SK-MEL-5 (cell line): ENCODE results near the gene GNL2. TPM values are rescaled to one million over a fixed set of nuclear protein-coding genes. Genes with fewer than 3 reads are reported as not detected.
"Not testable (repeated sequence)": the region's sequence is repeated elsewhere in the genome, so short reads cannot be mapped to it uniquely, and the experiment has no call there.

Experiments
- DNase-seq: peaks from one replicate; pipeline ENCODE4 v3.0.0-alpha.2; 2016; ENCODE audit warnings: low read depth, low spot score
- in situ Hi-C: cut with HindIII; loops from 2 replicates; pipeline ENCODE4 v1.10.0; 2016; ENCODE audit warnings: low sequenced_read_pairs, high pct_unique_total_duplicates, low pct_unique_long_range_greater_than_20kb
- total RNA-seq: library from RNA; depleted of rRNA; stranded (reverse); fragments of >200 nt; shearing (Covaris generic); gene quantifications from 2 replicates; pipeline ENCODE4 v1.2.3, GENCODE V29; 2014

GNL2 gene
- total RNA-seq, 1 experiment from 2014 or later, result 77.8 TPM

DNA sequence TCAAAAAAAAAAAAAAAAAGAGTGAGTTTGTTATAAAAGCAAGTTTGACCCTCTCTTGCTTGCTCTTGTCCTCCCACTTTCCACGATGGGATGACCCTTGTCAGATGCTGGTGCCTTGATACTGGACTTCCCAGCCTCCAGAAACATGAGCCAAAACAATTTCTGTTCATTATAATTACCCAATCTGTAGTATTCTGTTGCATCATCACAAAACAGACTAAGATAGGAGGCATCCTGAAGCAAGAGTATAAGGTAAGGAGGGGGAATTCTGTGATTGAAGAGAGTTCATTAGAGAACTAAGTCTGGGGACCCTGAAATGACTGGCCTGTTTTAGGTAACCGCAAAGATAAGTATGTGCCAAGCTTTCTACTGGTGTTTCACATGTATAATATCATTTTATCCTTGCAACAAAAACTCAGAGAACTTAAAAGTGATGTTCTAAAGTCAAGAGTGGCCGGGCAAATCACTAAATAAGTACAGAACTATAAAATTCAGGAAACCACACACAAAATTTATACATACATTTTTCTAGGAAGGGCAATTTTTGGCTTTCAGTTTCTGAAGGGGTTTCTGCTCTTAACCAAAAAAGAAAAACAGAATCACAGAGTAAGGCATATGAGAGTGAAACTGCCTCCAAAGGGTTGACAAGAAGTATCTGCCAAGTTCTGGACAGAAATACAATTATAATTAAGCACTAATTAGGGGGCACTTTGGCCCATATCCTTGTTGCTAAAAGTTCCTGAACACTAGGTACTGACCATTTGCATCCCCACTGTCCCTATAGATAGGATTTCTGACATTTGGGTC is 25.0 kb downstream of the GNL2 start:
- DNase-seq, result no peak
- in situ Hi-C loops, result no loop called here

DNA sequence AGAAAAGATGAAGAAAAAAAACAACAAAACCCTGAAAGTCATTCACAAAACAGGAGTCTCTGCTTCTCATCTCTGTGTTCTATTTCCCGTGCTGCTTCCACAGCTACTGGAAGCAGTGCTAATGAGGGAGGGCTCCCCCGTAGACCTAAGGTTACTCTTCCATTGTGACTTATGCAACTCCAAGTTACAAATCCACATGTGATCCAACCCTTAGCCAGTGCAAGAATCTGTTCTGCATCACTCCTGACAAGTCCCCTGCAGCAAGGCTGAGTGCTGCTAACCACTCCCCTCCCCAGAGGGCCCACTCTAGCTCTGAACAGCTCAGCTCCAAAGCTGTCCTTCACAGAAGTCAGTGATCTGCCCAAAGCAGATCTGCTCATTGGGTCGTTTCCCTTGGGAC is 28.7 kb downstream of the GNL2 start:
- in situ Hi-C loops, result no loop called here
- no peak for DNase-seq

DNA sequence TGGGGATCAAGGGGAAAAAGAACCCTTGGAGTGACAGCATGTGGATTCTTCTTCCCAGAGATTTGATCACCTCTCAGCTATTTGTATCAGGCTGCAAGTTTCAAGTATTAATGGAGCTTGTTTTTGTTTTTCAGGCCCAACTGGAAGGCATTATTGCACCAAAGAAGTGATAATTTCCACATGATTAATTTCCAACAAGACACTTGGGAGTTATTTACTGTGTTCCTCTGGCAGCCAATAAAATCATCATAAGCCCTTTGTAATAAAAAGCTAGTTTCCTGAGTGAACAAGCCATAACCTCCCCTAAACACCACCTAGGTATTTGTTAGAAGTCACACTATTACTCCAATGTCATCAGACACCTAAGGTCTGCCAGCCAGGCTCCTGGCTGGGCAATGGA is 30.8 kb downstream of the GNL2 start:
- no peak for DNase-seq
- in situ Hi-C loops, result no loop called here

DNA sequence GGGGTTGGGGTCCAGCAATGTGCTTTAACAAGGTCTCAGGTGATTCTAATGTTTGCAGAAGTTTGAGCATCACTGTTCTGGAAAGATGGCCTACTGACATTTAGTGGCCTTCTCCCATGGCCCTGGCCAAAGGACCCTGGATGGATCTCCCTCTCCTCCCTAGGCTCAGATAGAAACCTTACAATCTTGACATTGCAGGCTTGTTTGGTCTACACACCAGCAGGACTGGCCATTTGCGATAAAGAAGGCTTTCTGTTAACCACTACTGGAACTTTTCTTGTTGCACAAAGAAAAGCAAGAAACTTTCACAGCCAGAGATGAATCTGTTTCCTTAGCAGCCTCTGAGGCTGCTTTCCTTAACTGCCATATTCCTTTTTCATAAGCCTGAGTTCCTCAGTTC is 32.8 kb downstream of the GNL2 start:
- in situ Hi-C loops, result no loop called here
- DNase-seq, result no peak

DNA sequence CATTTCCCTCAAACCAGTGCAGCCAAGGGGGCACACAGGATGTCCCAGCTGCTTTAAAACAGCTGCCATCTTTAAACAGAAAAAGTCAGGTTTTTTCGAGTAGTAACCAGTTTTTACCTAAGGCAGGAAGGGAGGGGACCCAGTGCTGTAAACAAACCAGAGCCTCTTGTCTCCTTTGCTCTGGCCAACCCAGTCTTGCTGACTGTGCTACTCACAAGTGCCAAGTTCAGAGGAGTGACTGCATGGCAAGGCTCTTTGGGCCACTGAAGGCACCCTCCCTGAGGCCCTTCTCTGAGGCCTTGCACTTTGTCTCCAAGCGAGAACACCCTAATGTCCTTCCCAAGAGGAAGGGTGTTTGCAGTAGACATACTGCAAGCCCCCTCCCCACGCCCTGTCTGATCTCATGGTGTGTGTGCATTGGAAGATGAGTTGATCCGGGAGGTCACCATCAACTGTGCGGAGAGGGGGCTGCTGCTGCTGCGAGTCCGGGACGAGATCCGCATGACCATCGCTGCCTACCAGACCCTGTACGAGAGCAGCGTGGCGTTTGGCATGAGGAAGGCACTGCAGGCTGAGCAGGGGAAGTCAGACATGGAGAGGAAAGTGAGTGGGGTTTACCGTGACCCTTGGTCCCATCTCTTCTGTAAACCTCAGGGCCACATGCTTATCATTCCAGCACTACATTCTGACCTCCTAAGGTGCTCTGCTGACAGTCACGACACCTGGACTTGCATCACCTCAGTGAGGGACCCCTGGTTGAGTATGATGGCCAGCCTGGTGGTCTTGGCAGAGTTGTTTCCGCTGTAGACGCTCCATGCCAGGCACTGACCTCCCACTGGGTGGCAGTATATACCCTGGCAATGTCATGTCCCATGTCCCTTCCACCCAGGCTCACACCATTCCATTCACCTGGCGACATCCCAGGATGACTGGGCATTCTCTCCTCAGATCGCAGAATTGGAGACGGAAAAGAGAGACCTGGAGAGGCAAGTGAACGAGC is 34.3 kb downstream of the GNL2 start:
- peak; percentile 59 for DNase-seq
- in situ Hi-C loops, result no loop called here

DNA sequence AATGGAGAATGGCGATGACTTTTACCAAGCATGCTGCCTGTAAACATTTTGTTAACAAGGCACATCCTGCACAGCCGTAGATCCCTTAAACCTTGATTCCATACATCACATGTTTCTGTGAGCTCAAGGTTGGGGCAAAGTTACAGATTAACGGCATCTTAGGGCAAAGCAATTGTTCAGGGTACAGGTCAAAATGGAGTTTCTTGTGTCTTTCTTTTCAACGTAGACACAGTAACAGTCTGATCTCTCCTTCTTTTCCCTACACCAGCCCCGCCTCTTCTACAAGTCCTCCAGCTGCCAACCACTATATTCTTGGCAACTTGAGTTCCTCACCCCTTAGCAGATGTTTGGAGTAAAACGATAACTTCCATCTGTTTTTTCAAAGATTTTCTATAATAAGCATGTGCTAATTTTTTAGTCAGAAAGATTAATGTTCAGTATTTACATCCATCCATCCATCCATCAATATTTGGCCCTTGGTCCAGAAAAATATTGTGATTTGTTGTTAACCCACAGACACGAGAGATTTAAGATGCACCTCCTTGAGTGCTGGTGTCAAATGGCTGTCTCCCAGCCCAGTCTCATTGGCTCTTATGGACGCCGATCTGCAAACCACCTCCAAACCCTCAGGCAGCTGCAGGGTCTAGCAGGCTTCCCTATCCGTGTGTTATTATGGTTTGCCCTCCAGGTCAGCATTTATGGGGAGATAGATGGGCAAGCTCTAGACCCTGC is 35.2 kb downstream of the GNL2 start:
- no peak for DNase-seq
- in situ Hi-C loops, result no loop called here

DNA sequence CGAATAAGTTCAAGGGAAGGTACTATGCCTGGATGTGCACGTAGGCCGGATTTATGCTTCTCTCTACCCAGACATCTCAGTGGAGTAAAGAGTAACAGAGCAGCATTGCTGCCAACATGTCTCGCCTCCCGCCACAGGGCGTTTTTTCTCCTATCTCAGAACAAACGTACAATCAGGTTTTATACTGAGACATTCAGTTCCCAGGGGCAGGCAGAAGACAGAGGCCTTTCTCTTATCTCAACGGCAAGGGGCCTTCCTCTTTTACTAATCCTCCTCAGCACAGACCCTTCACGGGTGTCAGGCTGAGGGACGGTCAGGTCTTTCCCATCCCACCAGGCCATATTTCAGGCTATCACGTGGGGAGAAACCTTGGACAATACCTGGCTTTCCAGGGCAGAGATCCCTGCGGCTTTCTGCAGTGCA is 35.8 kb downstream of the GNL2 start:
- DNase-seq, in situ Hi-C loops: not testable (repeated sequence)

DNA sequence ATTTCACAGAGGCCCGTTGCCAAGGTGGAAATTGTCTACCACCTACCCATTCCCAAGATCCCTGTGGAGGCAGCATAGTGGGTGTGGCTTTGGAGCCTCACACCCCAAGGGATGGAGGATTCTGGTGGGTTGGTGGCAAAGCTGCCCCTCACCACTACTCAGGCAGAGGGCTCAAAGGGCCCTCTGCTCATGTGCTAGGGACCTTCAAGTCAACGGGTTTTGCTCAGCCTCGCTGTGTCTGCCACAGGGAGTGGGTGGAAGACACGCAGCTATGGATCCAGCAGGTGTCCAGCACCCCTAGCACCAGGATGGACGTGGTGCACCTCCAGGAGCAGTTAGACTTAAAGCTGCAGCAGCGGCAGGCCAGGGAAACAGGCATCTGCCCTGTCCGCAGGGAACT is 36.7 kb downstream of the GNL2 start:
- no peak for DNase-seq
- in situ Hi-C loops, result no loop called here

DNA sequence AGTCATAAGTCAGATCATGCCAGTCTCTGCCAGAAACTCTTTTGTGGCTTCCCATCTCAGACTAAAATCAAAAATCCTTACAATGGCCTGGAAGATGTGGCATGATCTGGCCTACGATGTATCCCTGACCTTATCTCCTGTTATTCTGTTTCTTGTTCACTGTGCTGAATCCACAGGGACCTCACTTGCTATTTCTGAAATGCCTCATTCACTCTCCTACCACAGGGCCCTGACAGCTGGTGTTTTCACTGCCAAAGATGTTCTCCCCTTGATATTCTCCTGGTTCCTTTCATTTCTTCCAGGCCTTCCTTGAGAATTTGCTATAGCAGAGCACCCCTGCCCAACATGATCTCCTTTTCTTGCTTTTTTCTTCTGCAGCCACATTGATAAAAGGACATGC is 37.3 kb downstream of the GNL2 start:
- in situ Hi-C loops, result no loop called here
- no peak for DNase-seq

DNA sequence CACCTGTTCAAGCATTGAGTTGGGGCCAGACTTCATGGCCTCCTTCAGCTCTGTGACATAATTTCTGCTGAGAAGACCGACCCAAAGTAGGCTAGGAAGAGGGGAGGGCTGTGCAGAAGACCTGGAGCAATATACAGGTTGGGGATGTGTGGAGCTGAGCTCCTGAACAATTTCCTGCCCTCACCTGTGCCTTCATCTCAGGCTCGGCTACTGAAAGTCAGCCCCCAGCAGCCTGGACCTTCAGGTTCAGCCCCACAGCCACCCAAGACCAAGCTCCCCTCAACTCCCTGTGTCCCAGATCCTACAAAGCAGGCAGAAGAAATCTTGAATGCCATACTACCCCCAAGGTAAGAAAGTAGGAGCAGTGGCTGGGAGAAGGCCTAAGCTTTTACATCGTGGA is 38.3 kb downstream of the GNL2 start:
- in situ Hi-C loops, result no loop called here
- DNase-seq, result no peak

DNA sequence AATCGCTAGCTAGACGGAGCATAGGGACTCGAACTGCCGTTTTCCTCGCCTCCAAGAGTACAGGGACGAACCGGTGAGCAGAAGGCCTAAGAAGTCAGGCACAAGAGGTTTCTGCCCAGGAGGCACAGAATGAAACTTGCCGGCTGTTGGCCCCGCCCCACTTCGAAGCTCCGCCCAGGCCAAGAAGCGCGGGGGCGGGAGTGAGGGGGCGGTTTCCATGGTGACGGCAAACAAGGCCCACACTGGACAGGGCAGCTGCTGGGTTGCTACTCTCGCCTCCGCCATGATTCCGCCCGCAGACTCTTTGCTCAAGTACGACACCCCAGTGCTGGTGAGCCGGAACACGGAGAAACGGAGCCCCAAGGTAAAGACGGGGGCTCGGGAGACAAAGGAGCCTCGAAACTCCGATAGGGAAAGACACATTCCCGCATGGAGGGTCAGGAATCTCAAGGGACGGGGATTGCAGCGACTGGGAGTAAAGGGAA is 39.0 kb downstream of the GNL2 start, which contains the start of gene DNALI1:
TSS of gene DNALI1 (plus strand) at position 229 of the 485 bp plus-strand sequence. CDS start at position 284, 55 bp downstream.
- peak; percentile 43 for DNase-seq

DNA sequence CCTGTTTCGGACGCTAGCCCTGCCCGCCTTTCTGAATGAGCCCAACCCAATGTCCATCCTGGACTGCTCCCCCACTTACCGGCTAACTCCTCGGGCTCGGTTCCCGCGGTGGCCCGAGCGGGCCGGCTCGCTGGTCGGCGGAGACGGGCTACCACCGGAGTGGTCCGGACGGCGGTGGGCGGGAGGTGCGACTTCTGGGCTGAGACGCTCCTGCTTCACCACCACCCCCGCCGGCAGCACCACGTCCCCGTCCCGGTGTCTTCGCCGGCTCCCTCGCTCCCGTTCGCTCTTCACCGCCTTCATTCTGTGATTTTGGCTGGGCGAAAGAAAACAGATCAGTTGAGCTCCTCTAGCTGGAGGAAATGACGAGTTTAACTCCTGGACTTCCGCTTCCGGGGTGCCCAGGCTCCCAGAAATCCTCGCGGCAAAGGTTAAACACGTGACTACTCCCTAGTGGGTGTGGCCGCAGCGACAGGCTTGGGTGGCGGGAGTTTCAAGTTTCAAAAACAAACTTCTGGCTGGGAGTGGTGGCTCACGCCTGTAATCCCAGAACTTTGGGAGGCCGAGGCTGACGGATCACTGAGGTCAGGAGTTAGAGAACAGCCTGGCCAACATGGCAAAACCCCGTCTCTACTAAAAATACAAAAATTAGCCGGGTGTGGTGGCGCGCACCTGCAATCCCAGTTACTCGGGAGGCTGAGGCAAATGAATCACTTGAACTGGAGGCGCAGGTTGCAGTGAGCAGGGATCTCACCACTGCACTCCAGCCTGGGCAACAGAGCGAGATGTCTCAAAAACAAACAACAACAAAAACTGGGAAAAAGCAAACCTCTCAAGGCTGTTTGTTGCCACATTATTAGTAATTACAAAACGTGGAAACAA is 41.6 kb downstream of the GNL2 start, which contains the start of gene SNIP1:
TSS of gene SNIP1 (minus strand) at position 367 of the 882 bp plus-strand sequence. CDS start at position 303, 64 bp downstream.
- in situ Hi-C loops, result no loop called here
- peak; percentile 93 for DNase-seq

More for the DNA sequence above, 39.0 kb downstream of the GNL2 start, which contains the start of gene DNALI1:
- in situ Hi-C loops, result no loop called here

DNA sequence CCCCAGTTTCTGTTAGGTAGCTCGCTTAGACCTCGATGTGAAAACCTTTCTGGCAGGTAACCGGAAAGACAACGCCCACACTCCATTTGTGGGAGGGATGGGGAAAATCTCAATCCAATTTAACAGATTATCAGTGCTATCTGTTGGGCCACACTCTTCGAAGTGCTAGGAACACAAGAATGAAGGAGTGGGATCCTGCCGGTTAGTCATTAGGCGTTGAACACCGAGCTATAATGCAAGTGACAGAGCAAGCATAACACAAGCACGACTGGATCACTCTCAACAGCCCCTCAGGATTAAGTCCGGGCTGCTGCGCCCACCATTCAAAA is 42.2 kb downstream of the GNL2 start:
- in situ Hi-C loops, result no loop called here
- DNase-seq, result no peak

DNA sequence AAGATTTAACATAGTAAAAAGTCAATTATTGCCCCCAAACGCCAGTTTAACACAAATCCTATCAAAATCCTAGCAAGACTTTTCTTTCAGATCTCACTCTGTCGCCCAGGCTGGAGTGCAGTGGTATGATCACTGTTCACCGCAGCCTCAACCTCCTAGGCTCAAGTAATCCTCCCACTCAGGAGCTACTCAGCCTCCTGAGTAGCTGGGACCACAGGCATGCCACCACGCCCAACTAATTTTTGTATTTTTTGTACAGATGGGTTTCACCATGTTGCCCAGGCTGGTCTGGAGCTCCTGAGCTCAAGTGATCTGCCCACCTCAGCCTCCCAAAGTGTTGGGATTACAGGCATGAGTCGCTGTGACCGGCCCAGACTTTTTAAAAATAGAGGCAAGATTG is 46.4 kb downstream of the GNL2 start:
- in situ Hi-C loops, result no loop called here
- no peak for DNase-seq

DNA sequence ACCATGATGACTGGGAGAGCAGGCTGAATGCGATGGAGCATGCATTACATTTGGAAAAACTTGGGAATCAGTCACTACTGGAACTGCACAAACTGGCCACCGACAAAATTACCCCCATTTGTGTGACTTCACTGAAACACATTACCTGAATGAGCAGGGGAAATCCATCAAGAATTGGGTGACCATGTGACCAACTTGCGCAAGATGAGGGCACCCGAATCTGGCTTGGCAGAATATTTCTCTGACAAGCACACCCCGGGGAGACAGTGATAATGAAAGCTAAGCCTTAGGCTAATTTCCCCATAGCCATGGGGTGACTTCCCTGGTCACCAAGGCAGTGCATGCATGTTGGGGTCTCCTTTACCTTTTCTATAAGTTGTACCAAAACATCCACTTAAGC is 50.7 kb downstream of the GNL2 start:
- in situ Hi-C loops, result no loop called here
- DNase-seq, result no peak

DNA sequence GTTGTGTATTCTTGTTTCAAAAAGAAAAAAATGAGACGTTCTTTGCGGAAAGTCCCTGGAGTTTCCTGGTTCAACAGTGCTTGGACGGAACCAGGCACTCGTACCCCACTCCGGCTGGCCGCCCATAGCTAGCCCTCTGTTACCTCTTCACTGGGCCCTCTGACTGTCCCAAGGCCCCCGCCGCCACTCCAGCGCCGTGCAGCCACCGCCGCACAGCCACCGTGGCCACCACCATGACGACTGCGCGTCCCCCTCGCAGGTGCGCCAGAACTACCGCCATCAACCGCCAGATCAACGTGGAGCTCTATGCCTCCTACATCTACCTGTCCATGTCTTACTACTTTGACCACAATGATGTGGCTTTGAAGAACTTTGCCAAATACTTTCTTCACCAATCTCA is 51.2 kb downstream of the GNL2 start:
- DNase-seq, result no peak
- in situ Hi-C loops, result no loop called here
